CD8-positive, alpha-beta memory T cell (primary cell): Measurements from ENCODE around the gene BMI1. TPM values are rescaled to one million over a fixed set of nuclear protein-coding genes. Genes with fewer than 3 reads are reported as not detected.

Experiments
- CTCF ChIA-PET: fragments of 350-600 bp; sonication (Branson Sonifier 250); formaldehyde crosslinking; loops from one replicate; lab custom pipeline; 2021; ENCODE audit warnings: antibody characterized with exemption; lab: Charles Lee
- POLR2A ChIA-PET: fragments of 350-600 bp; sonication (Branson Sonifier 250); formaldehyde crosslinking; loops from one replicate; lab custom pipeline; 2021; ENCODE audit warnings: antibody characterized with exemption; lab: Charles Lee
- DNase-seq, 5 donors: peaks; one replicate each; pipeline versions ENCODE4 v3.0.0 to v3.0.0-alpha.2; 2020 to 2022; ENCODE audit warnings: mixed read lengths in 1 of 5
- H3K27ac ChIP-seq: one replicate; pipeline ENCODE4 v1.7.0; 2013; ENCODE audit warnings: low read depth, mild to moderate bottlenecking, low read length, moderate library complexity
- H3K27me3 ChIP-seq: 2 replicates; pipeline ENCODE4 v1.7.0; 2013; ENCODE audit warnings: low read length, mild to moderate bottlenecking; ENCODE audit not compliant: insufficient read depth, poor library complexity, severe bottlenecking
- H3K36me3 ChIP-seq: 2 replicates; pipeline ENCODE4 v1.7.0; 2013; ENCODE audit warnings: mild to moderate bottlenecking, low read length, moderate library complexity; ENCODE audit not compliant: insufficient read depth
- H3K4me1 ChIP-seq: 2 replicates; pipeline ENCODE4 v1.7.0; 2013; ENCODE audit warnings: mild to moderate bottlenecking, low read length, moderate library complexity; ENCODE audit not compliant: insufficient read depth
- H3K4me3 ChIP-seq: 2 replicates; pipeline ENCODE4 v1.7.0; 2013; ENCODE audit warnings: mild to moderate bottlenecking, low read length
- H3K9me3 ChIP-seq: 2 replicates; pipeline ENCODE4 v1.7.0; 2013; ENCODE audit warnings: mild to moderate bottlenecking, low read length
- H3K27ac Mint-ChIP-seq, 8 donors: one replicate each; pipeline ENCODE4 v1.8.0; 2020 to 2021; ENCODE audit warnings: mixed read lengths in 8 of 8, mild to moderate bottlenecking in 6 of 8, inconsistent platforms in 3 of 8, moderate library complexity in 3 of 8
- H3K27me3 Mint-ChIP-seq, 2 donors: one replicate each; pipeline ENCODE4 v1.8.0; 2020 to 2021; ENCODE audit warnings: mixed read lengths in 2 of 2, mild to moderate bottlenecking in 1 of 2, moderate library complexity in 1 of 2
- H3K36me3 Mint-ChIP-seq, 3 donors: one replicate each; pipeline ENCODE4 v1.8.0; 2020 to 2021; ENCODE audit warnings: mixed read lengths in 3 of 3, inconsistent platforms in 1 of 3, mild to moderate bottlenecking in 1 of 3
- H3K4me1 Mint-ChIP-seq, 3 donors: one replicate each; pipeline ENCODE4 v1.8.0; 2020 to 2021; ENCODE audit warnings: mixed read lengths in 3 of 3, inconsistent platforms in 1 of 3, mild to moderate bottlenecking in 1 of 3
- H3K4me3 Mint-ChIP-seq, 7 donors: one replicate each; pipeline ENCODE4 v1.8.0; 2020 to 2021; ENCODE audit warnings: mixed read lengths in 7 of 7, mild to moderate bottlenecking in 6 of 7, moderate library complexity in 4 of 7, inconsistent platforms in 2 of 7
- H3K9me3 Mint-ChIP-seq, 5 donors: one replicate each; pipeline ENCODE4 v1.8.0; 2020 to 2022; ENCODE audit warnings: mixed read lengths in 5 of 5, mild to moderate bottlenecking in 3 of 5, moderate library complexity in 2 of 5, inconsistent platforms in 1 of 5
- polyA plus RNA-seq: library from polyadenylated mRNA; unstranded; fragments of 300-500 nt; fragmentation: Illumina TruSeq; gene quantifications from one replicate; pipeline ENCODE4 v1.2.3, GENCODE V29; 2021
- total RNA-seq, 2 experiments: library from RNA; stranded (reverse); gene quantifications; one replicate each; pipeline ENCODE4 v1.2.3, GENCODE V29; 2021

BMI1 gene
- total and polyA plus RNA-seq, 3 experiments from 2014 or later: 39.3 to 97.3 (median 87.8) TPM

- ChIA-PET POLR2A (no interaction called here), CTCF (no interaction called here)
- no peaks in the 10 kb centered on the region for H3K36me3 Mint-ChIP-seq
- Histone ChIP-seq H3K4me3 (no peak overlapping the region), H3K27me3 (peaks cover 6% of the 10 kb centered on the region), H3K27ac (no peak overlapping the region), H3K9me3 (no peaks in the 10 kb centered on the region), H3K4me1 (no peaks in the 10 kb centered on the region), H3K36me3 (no peaks in the 10 kb centered on the region)
- no peak overlapping the region for H3K27ac Mint-ChIP-seq
- H3K9me3 Mint-ChIP-seq: no peaks in the 10 kb centered on the region
- no peak overlapping the region for H3K4me3 Mint-ChIP-seq
- no peak for DNase-seq
- peaks cover 4 to 10% (median 7%) of the 10 kb centered on the region in 3 donors for H3K4me1 Mint-ChIP-seq
- H3K27me3 Mint-ChIP-seq: peaks cover 3 to 41% of the 10 kb centered on the region in 2 donors
These were observed 42.4 kb downstream of the BMI1 start for GRCh38 chr10:22363305-22363704.

- Mint-ChIP-seq H3K27ac (no peak overlapping the region), H3K4me3 (no peak overlapping the region), H3K27me3 (peaks cover 3 to 41% of the 10 kb centered on the region in 2 donors), H3K9me3 (no peaks in the 10 kb centered on the region), H3K4me1 (peaks cover 4 to 14% (median 12%) of the 10 kb centered on the region in 3 donors), H3K36me3 (no peaks in the 10 kb centered on the region)
- Histone ChIP-seq H3K4me1 (no peaks in the 10 kb centered on the region), H3K27ac (no peak overlapping the region), H3K27me3 (peaks cover 6% of the 10 kb centered on the region), H3K4me3 (no peak overlapping the region), H3K9me3 (no peaks in the 10 kb centered on the region), H3K36me3 (no peaks in the 10 kb centered on the region)
- ChIA-PET POLR2A (no interaction called here), CTCF (no interaction called here)
- DNase-seq: no peak
These were observed 43.7 kb downstream of the BMI1 start for GRCh38 chr10:22364407-22365140.

GRCh38 chr10:22365233-22365632, 44.3 kb downstream of the BMI1 start:
- no peak for DNase-seq
- Histone ChIP-seq H3K27me3 (peaks cover 6% of the 10 kb centered on the region), H3K36me3 (no peaks in the 10 kb centered on the region), H3K27ac (no peak overlapping the region), H3K9me3 (no peaks in the 10 kb centered on the region), H3K4me1 (peaks cover 2% of the 10 kb centered on the region), H3K4me3 (no peak overlapping the region)
- no peaks in the 10 kb centered on the region for H3K36me3 Mint-ChIP-seq
- H3K4me1 Mint-ChIP-seq: peaks cover 5 to 20% (median 17%) of the 10 kb centered on the region in 3 donors
- no peak overlapping the region for H3K27ac Mint-ChIP-seq
- ChIA-PET POLR2A (no interaction called here), CTCF (no interaction called here)
- H3K27me3 Mint-ChIP-seq: peaks cover 3 to 37% of the 10 kb centered on the region in 2 donors
- no peak overlapping the region for H3K4me3 Mint-ChIP-seq
- H3K9me3 Mint-ChIP-seq: no peaks in the 10 kb centered on the region

GRCh38 chr10:22365644-22366434, 44.9 kb downstream of the BMI1 start:
- ChIA-PET CTCF (no interaction called here), POLR2A (no interaction called here)
- H3K4me3 ChIP-seq: no peak overlapping the region
- H3K27ac ChIP-seq: no peak overlapping the region
- H3K36me3 ChIP-seq: no peaks in the 10 kb centered on the region
- no peaks in the 10 kb centered on the region for H3K9me3 Mint-ChIP-seq
- H3K27me3 Mint-ChIP-seq: peaks cover 3 to 34% of the 10 kb centered on the region in 2 donors
- no peak overlapping the region for H3K4me3 Mint-ChIP-seq
- DNase-seq: no peak
- peaks cover 6% of the 10 kb centered on the region for H3K27me3 ChIP-seq
- H3K4me1 ChIP-seq: peaks cover 3% of the 10 kb centered on the region
- no peaks in the 10 kb centered on the region for H3K36me3 Mint-ChIP-seq
- no peaks in the 10 kb centered on the region for H3K9me3 ChIP-seq
- H3K4me1 Mint-ChIP-seq: peaks cover 6 to 26% (median 18%) of the 10 kb centered on the region in 3 donors
- no peak overlapping the region for H3K27ac Mint-ChIP-seq

GRCh38 chr10:22366435-22366703, 45.5 kb downstream of the BMI1 start:
- Histone ChIP-seq H3K4me3 (no peak overlapping the region), H3K36me3 (no peaks in the 10 kb centered on the region), H3K9me3 (no peaks in the 10 kb centered on the region), H3K27ac (no peak overlapping the region), H3K4me1 (peaks cover 3% of the 10 kb centered on the region), H3K27me3 (peaks cover 6% of the 10 kb centered on the region)
- no peaks in the 10 kb centered on the region for H3K9me3 Mint-ChIP-seq
- no peak overlapping the region for H3K27ac Mint-ChIP-seq
- no peaks in the 10 kb centered on the region for H3K36me3 Mint-ChIP-seq
- POLR2A ChIA-PET: no interaction called here
- H3K27me3 Mint-ChIP-seq: peaks cover 3 to 33% of the 10 kb centered on the region in 2 donors
- DNase-seq: no peak
- CTCF ChIA-PET: no interaction called here
- H3K4me3 Mint-ChIP-seq: no peak overlapping the region
- peaks cover 6 to 27% (median 18%) of the 10 kb centered on the region in 3 donors for H3K4me1 Mint-ChIP-seq

- no peak overlapping the region for H3K4me3 Mint-ChIP-seq
- H3K27me3 Mint-ChIP-seq: peaks cover 3 to 33% of the 10 kb centered on the region in 2 donors
- H3K36me3 ChIP-seq: no peaks in the 10 kb centered on the region
- H3K4me3 ChIP-seq: no peak overlapping the region
- DNase-seq: no peak
- H3K9me3 ChIP-seq: no peaks in the 10 kb centered on the region
- H3K27me3 ChIP-seq: peaks cover 6% of the 10 kb centered on the region
- H3K36me3 Mint-ChIP-seq: no peaks in the 10 kb centered on the region
- no peak overlapping the region for H3K27ac ChIP-seq
- H3K4me1 ChIP-seq: peaks cover 3% of the 10 kb centered on the region
- H3K27ac Mint-ChIP-seq: no peak overlapping the region
- POLR2A ChIA-PET: no interaction called here
- CTCF ChIA-PET: no interaction called here
- H3K4me1 Mint-ChIP-seq: peaks cover 6 to 27% (median 18%) of the 10 kb centered on the region in 3 donors
- H3K9me3 Mint-ChIP-seq: no peaks in the 10 kb centered on the region
These were observed 45.9 kb downstream of the BMI1 start for GRCh38 chr10:22366771-22367170.

- Mint-ChIP-seq H3K9me3 (no peaks in the 10 kb centered on the region), H3K36me3 (no peaks in the 10 kb centered on the region), H3K4me3 (no peak overlapping the region), H3K4me1 (peaks cover 6 to 27% (median 18%) of the 10 kb centered on the region in 3 donors), H3K27ac (no peak overlapping the region), H3K27me3 (peaks cover 3 to 33% of the 10 kb centered on the region in 2 donors)
- no peaks in the 10 kb centered on the region for H3K36me3 ChIP-seq
- no peaks in the 10 kb centered on the region for H3K9me3 ChIP-seq
- ChIA-PET POLR2A (no interaction called here), CTCF (no interaction called here)
- H3K27me3 ChIP-seq: peaks cover 4% of the 10 kb centered on the region
- no peak for DNase-seq
- no peak overlapping the region for H3K4me3 ChIP-seq
- H3K4me1 ChIP-seq: peaks cover 3% of the 10 kb centered on the region
- no peak overlapping the region for H3K27ac ChIP-seq
These were observed 46.6 kb downstream of the BMI1 start for GRCh38 chr10:22367471-22367870.

GRCh38 chr10:22368402-22368801, 47.5 kb downstream of the BMI1 start:
- Histone ChIP-seq H3K4me3 (no peak overlapping the region), H3K9me3 (no peaks in the 10 kb centered on the region), H3K27me3 (no peaks in the 10 kb centered on the region), H3K36me3 (no peaks in the 10 kb centered on the region), H3K27ac (no peak overlapping the region), H3K4me1 (peaks cover 3% of the 10 kb centered on the region)
- no peak overlapping the region for H3K27ac Mint-ChIP-seq
- no peaks in the 10 kb centered on the region for H3K36me3 Mint-ChIP-seq
- peaks cover 3 to 27% of the 10 kb centered on the region in 2 donors for H3K27me3 Mint-ChIP-seq
- peaks cover 6 to 27% (median 18%) of the 10 kb centered on the region in 3 donors for H3K4me1 Mint-ChIP-seq
- no peak overlapping the region for H3K4me3 Mint-ChIP-seq
- ChIA-PET POLR2A (no interaction called here), CTCF (no interaction called here)
- no peak for DNase-seq
- H3K9me3 Mint-ChIP-seq: no peaks in the 10 kb centered on the region
